A673 (cell line): Measurements from ENCODE around the gene CWC27. TPM values are rescaled to one million over a fixed set of nuclear protein-coding genes. Genes with fewer than 3 reads are reported as not detected.

Source experiments
- BruUV-seq: library from RNA; stranded (reverse); fragments of 400-500 nt; replicated peaks from 2 replicates; lab custom pipeline; 2021; lab: Mats Ljungman, UMichigan
- CTCF ChIA-PET: fragments of 300-600 bp; sonication (Branson Sonifier 250); formaldehyde crosslinking; loops from one replicate; lab custom pipeline; 2022; ENCODE audit warnings: antibody characterized with exemption; lab: Charles Lee
- POLR2A ChIA-PET: fragments of 300-600 bp; sonication (Branson Sonifier 250); formaldehyde crosslinking; loops from one replicate; lab custom pipeline; 2022; ENCODE audit warnings: antibody characterized with exemption; ENCODE audit not compliant: low non-redundant PET; lab: Charles Lee
- DNase-seq: peaks from one replicate; pipeline ENCODE4 v3.0.0-alpha.2; 2015; ENCODE audit warnings: low spot score
- H3K27ac ChIP-seq: fragments of 200-600 bp; sonication (generic); 2 replicates; pipeline ENCODE4 v1.5.1; 2016; ENCODE audit warnings: mixed run types, low read depth, mild to moderate bottlenecking, mixed read lengths, antibody characterized with exemption, low read length; ENCODE audit not compliant: poor library complexity, severe bottlenecking
- H3K27me3 ChIP-seq: fragments of 200-600 bp; sonication (generic); replicated peaks from 2 replicates; pipeline ENCODE4 v1.6.1; 2017; ENCODE audit warnings: mixed run types, low read depth, mild to moderate bottlenecking, mixed read lengths, antibody characterized with exemption, low read length; ENCODE audit not compliant: insufficient read depth, poor library complexity
- H3K36me3 ChIP-seq: fragments of 200-600 bp; sonication (generic); 2 replicates; pipeline ENCODE4 v1.6.1; 2016; ENCODE audit warnings: mixed run types, mild to moderate bottlenecking, mixed read lengths, antibody characterized with exemption, low read length; ENCODE audit not compliant: insufficient read depth, poor library complexity, severe bottlenecking
- H3K4me1 ChIP-seq: fragments of 200-600 bp; sonication (generic); 2 replicates; pipeline ENCODE4 v1.6.1; 2017; ENCODE audit warnings: mixed run types, mild to moderate bottlenecking, mixed read lengths, antibody characterized with exemption, low read length; ENCODE audit not compliant: insufficient read depth, poor library complexity, severe bottlenecking
- H3K4me3 ChIP-seq: fragments of 200-600 bp; sonication (generic); 2 replicates; pipeline ENCODE4 v1.5.1; 2016; ENCODE audit warnings: low read depth, mixed run types, mild to moderate bottlenecking, mixed read lengths, low read length; ENCODE audit not compliant: poor library complexity, severe bottlenecking
- H3K9me3 ChIP-seq: fragments of 200-600 bp; sonication (generic); 2 replicates; pipeline ENCODE4 v1.6.1; 2016; ENCODE audit warnings: mixed run types, low read depth, mild to moderate bottlenecking, mixed read lengths, antibody characterized with exemption, low read length; ENCODE audit not compliant: poor library complexity, severe bottlenecking
- CTCF ChIP-seq: fragments of 300-800, 200-600 bp; sonication (generic); conservative IDR thresholded peaks from 2 replicates; pipeline ENCODE4 v1.5.1; 2017; ENCODE audit warnings: low read depth, mild to moderate bottlenecking, antibody characterized with exemption, low read length, moderate library complexity, mixed read lengths
- EZH2 ChIP-seq: fragments of 200-600 bp; sonication (generic); IDR thresholded peaks from 2 replicates; pipeline ENCODE4 v1.6.1; 2017; ENCODE audit warnings: borderline replicate concordance, low read depth, mild to moderate bottlenecking, mixed read lengths, antibody characterized with exemption, low read length; ENCODE audit not compliant: poor library complexity, severe bottlenecking
- intact Hi-C: fragments of 100-400 bp; cut with micrococcal nuclease; formaldehyde crosslinking; loops from one replicate; pipeline ENCODE4 v1.10.0; 2022; ENCODE audit not compliant: unreplicated experiment
- total RNA-seq: library from RNA; stranded (reverse); gene quantifications from 2 replicates; pipeline ENCODE4 v1.2.3, GENCODE V29; 2021

The CWC27 gene
- total RNA-seq, 1 experiment from 2014 or later = 38.0 TPM

GRCh38 chr5:64971513-64971912 is 202.8 kb downstream of the CWC27 start:
- no peaks in the 10 kb centered on the region for H3K27me3 ChIP-seq
- no peaks in the 10 kb centered on the region for H3K9me3 ChIP-seq
- no peak for DNase-seq
- CTCF ChIA-PET = interaction anchor here (0.7 kb wide), 1 partner anchor 512 kb away, joined by 4 read pairs; no protein-coding TSS in a partner anchor
- intact Hi-C loops = no loop called here
- TF ChIP-seq CTCF (peak; percentile 23; the same call in 1 of the 2 replicates), EZH2 (no peak)
- no peaks in the 10 kb centered on the region for H3K36me3 ChIP-seq
- POLR2A ChIA-PET = no interaction called here
- BruUV-seq = no TSS peak
- H3K4me1 ChIP-seq = no peaks in the 10 kb centered on the region
- H3K27ac ChIP-seq = no peak overlapping the region
- H3K4me3 ChIP-seq = no peak overlapping the region

- CTCF ChIA-PET = interaction anchor here (0.7 kb wide), 1 partner anchor 511 kb away, joined by 4 read pairs; no protein-coding TSS in a partner anchor
- POLR2A ChIA-PET = no interaction called here
- Histone ChIP-seq H3K27ac (no peak overlapping the region), H3K27me3 (no peaks in the 10 kb centered on the region), H3K9me3 (no peaks in the 10 kb centered on the region), H3K4me1 (no peaks in the 10 kb centered on the region), H3K36me3 (no peaks in the 10 kb centered on the region), H3K4me3 (no peak overlapping the region)
- TF ChIP-seq EZH2 = no peak
- TF ChIP-seq CTCF = no peak
- intact Hi-C loops = no loop called here
- no TSS peak for BruUV-seq
- DNase-seq = no peak
These were observed 203.3 kb downstream of the CWC27 start for GRCh38 chr5:64971990-64972389.

GRCh38 chr5:64972591-64972990 is 203.9 kb downstream of the CWC27 start:
- no peak overlapping the region for H3K27ac ChIP-seq
- ChIA-PET POLR2A (no interaction called here), CTCF (no interaction called here)
- H3K36me3 ChIP-seq = no peaks in the 10 kb centered on the region
- DNase-seq = no peak
- no peak overlapping the region for H3K4me3 ChIP-seq
- no TSS peak for BruUV-seq
- TF ChIP-seq EZH2 = no peak
- TF ChIP-seq CTCF = no peak
- no peaks in the 10 kb centered on the region for H3K4me1 ChIP-seq
- intact Hi-C loops = no loop called here
- no peaks in the 10 kb centered on the region for H3K9me3 ChIP-seq
- H3K27me3 ChIP-seq = no peaks in the 10 kb centered on the region
